ENCODE data around the gene PRKCH.

Gene PRKCH

DNA sequence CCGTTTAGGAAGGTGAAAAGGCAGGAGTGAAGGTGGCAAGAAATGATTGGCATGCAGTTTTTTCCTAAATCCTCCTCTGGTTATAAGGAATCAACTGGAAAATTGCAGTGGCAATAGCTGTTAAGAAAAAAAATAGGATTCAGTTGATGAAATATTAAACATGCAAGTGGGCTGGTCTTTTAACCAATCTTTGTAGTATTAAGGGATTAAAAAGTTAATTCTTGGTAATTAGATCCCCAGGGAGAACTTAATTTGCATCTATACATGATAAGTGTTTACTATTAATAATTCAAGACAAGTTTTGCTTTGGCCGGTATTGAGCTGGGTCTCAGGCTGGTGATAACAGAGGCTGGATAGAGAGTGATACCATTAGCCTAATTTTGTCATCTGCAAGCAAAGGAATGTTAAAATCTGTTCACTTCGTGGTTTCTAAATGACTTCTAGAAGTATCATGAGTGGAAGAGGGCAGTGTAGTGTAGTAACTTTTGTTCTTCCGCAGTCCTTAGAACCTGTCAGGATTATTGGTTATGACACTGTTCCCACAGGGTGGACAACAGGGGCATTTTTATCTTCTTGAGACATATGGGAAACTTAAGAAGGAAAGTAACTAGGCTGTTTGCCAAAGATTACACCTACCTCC lies 118.5 kb downstream of the PRKCH start:
- TF ChIP-seq GABPA (IDR thresholded peaks at IDR 0.05; ENCODE audit: low read depth), result no peak
- TF ChIP-seq SPI1 (IDR thresholded peaks at IDR 0.05; ENCODE audit: borderline replicate concordance, low read depth), result no peak
- no peak for TF ChIP-seq POLR2AphosphoS5 (IDR thresholded peaks at IDR 0.05; ENCODE audit: low read depth)
- TF ChIP-seq, protein P1, sequence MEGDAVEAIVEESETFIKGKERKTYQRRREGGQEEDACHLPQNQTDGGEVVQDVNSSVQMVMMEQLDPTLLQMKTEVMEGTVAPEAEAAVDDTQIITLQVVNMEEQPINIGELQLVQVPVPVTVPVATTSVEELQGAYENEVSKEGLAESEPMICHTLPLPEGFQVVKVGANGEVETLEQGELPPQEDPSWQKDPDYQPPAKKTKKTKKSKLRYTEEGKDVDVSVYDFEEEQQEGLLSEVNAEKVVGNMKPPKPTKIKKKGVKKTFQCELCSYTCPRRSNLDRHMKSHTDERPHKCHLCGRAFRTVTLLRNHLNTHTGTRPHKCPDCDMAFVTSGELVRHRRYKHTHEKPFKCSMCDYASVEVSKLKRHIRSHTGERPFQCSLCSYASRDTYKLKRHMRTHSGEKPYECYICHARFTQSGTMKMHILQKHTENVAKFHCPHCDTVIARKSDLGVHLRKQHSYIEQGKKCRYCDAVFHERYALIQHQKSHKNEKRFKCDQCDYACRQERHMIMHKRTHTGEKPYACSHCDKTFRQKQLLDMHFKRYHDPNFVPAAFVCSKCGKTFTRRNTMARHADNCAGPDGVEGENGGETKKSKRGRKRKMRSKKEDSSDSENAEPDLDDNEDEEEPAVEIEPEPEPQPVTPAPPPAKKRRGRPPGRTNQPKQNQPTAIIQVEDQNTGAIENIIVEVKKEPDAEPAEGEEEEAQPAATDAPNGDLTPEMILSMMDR (IDR thresholded peaks at IDR 0.05; ENCODE audit: insufficient read depth, low read length), result no peak
- TF ChIP-seq, protein P2, sequence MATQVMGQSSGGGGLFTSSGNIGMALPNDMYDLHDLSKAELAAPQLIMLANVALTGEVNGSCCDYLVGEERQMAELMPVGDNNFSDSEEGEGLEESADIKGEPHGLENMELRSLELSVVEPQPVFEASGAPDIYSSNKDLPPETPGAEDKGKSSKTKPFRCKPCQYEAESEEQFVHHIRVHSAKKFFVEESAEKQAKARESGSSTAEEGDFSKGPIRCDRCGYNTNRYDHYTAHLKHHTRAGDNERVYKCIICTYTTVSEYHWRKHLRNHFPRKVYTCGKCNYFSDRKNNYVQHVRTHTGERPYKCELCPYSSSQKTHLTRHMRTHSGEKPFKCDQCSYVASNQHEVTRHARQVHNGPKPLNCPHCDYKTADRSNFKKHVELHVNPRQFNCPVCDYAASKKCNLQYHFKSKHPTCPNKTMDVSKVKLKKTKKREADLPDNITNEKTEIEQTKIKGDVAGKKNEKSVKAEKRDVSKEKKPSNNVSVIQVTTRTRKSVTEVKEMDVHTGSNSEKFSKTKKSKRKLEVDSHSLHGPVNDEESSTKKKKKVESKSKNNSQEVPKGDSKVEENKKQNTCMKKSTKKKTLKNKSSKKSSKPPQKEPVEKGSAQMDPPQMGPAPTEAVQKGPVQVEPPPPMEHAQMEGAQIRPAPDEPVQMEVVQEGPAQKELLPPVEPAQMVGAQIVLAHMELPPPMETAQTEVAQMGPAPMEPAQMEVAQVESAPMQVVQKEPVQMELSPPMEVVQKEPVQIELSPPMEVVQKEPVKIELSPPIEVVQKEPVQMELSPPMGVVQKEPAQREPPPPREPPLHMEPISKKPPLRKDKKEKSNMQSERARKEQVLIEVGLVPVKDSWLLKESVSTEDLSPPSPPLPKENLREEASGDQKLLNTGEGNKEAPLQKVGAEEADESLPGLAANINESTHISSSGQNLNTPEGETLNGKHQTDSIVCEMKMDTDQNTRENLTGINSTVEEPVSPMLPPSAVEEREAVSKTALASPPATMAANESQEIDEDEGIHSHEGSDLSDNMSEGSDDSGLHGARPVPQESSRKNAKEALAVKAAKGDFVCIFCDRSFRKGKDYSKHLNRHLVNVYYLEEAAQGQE (IDR thresholded peaks at IDR 0.05; ENCODE audit: insufficient replicate concordance, low read depth), result no peak
- DNase-seq (ENCODE audit: low read depth in 1 of 2, low spot score in 1 of 2), result no peak

DNA sequence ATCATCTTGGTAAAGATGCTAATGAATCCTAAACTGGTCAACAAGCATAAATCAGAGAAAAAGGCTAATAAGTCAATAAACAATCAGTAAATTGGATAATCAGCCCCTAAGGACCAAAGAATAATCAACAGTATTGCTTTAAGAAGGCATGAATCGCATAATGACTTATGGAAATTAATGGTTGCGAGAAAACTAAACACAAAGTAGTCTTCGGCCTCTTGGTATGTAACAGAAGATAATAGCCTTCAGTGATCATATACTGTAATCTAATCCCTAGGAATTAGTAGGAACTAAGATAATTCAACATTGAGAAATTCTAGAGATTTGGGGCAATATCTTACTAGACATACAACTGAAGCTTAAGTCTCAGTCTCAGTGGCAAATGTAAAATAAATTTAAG lies 122.1 kb downstream of the PRKCH start:
- Histone ChIP-seq H3K4me3 (replicated peaks; ENCODE audit: insufficient read depth, low read length) (no peak overlapping the region), H3K27me3 (ENCODE audit: insufficient read depth, poor library complexity, severe bottlenecking) (no peaks in the 10 kb centered on the region), H3K27ac (replicated peaks) (no peak overlapping the region)
- DNase-seq (ENCODE audit: low read depth in 1 of 2, low spot score in 1 of 2), result no peak
- TF ChIP-seq SPI1 (IDR thresholded peaks at IDR 0.05; ENCODE audit: borderline replicate concordance, low read depth) (no peak), GABPA (IDR thresholded peaks at IDR 0.05; ENCODE audit: low read depth) (no peak), POLR2AphosphoS5 (IDR thresholded peaks at IDR 0.05; ENCODE audit: low read depth) (no peak)
- TF ChIP-seq, protein P1 (IDR thresholded peaks at IDR 0.05; ENCODE audit: insufficient read depth, low read length), result no peak
- TF ChIP-seq, protein P2 (IDR thresholded peaks at IDR 0.05; ENCODE audit: insufficient replicate concordance, low read depth), result no peak

More for the DNA sequence above, 118.5 kb downstream of the PRKCH start:
- Histone ChIP-seq H3K27ac (replicated peaks) (no peak overlapping the region), H3K4me3 (replicated peaks; ENCODE audit: insufficient read depth, low read length) (no peak overlapping the region), H3K27me3 (ENCODE audit: insufficient read depth, poor library complexity, severe bottlenecking) (no peaks in the 10 kb centered on the region)

DNA sequence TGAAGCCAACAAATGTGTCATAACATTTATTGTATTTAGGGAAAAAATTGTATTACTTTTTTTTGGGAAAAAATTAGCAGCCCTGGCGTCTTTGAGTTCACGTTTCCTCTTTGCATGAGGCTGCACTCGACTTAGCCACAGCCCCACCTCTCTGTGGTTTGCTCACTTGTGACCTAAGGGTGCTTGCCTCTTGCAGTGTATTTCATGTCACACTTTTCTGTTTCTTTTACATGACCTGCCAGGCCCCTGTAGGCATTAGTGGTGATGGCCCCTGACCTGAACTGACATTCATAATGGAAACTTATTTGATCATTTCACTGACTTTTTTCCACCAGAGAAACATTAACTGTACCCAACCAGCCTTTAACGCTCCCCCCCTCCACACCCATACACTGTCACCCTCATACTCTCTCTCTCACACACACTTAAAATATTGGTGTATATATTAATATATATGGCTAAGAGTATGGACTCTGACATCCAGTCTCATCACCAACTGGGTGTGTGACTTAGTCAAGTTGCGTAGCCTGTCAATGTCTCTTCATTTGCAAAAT lies 122.9 kb downstream of the PRKCH start:
- TF ChIP-seq SPI1 (IDR thresholded peaks at IDR 0.05; ENCODE audit: borderline replicate concordance, low read depth) (no peak), POLR2AphosphoS5 (IDR thresholded peaks at IDR 0.05; ENCODE audit: low read depth) (no peak), GABPA (IDR thresholded peaks at IDR 0.05; ENCODE audit: low read depth) (no peak)
- TF ChIP-seq, protein P1 (IDR thresholded peaks at IDR 0.05; ENCODE audit: insufficient read depth, low read length), result no peak
- TF ChIP-seq, protein P2 (IDR thresholded peaks at IDR 0.05; ENCODE audit: insufficient replicate concordance, low read depth), result no peak
- DNase-seq (ENCODE audit: low read depth in 1 of 2, low spot score in 1 of 2), result peak; percentile 26 to 78
- no peaks in the 10 kb centered on the region for H3K27me3 ChIP-seq (ENCODE audit: insufficient read depth, poor library complexity, severe bottlenecking)
- H3K4me3 ChIP-seq (replicated peaks; ENCODE audit: insufficient read depth, low read length), result no peak overlapping the region
- no peak overlapping the region for H3K27ac ChIP-seq (replicated peaks)
